ENCODE measurements around the gene MMP28.

Gene MMP28

GRCh38 chr17:35799942-35800341, 4.5 kb upstream of the MMP28 start:
- DNase-seq (ENCODE audit: low read depth) = no peak

- no peak for DNase-seq (ENCODE audit: low read depth)
Observed at GRCh38 chr17:35797918-35798317, 2.5 kb upstream of the MMP28 start.

- no peak for DNase-seq (ENCODE audit: low read depth)
Observed at GRCh38 chr17:35797370-35797769, 1.9 kb upstream of the MMP28 start.

GRCh38 chr17:35796942-35797341, 1.5 kb upstream of the MMP28 start:
- DNase-seq (ENCODE audit: low read depth) = no peak

- DNase-seq (ENCODE audit: low read depth) = no peak
Observed at GRCh38 chr17:35795871-35796265, 427 bp upstream of the MMP28 start.

- no peak for DNase-seq (ENCODE audit: low read depth)
Observed at GRCh38 chr17:35793257-35793656, 2.2 kb downstream of the MMP28 start.

- no peak for DNase-seq (ENCODE audit: low read depth)
Observed at GRCh38 chr17:35791681-35792350, 3.6 kb downstream of the MMP28 start.

- DNase-seq (ENCODE audit: low read depth) = no peak
Observed at GRCh38 chr17:35790841-35791240, 4.6 kb downstream of the MMP28 start.

GRCh38 chr17:35788477-35789368, 6.7 kb downstream of the MMP28 start:
- DNase-seq (ENCODE audit: low read depth) = no peak

GRCh38 chr17:35786941-35787432, 8.5 kb downstream of the MMP28 start:
- DNase-seq (ENCODE audit: low read depth) = no peak

- DNase-seq (ENCODE audit: low read depth) = no peak
Observed at GRCh38 chr17:35784895-35785294, 10.5 kb downstream of the MMP28 start.

GRCh38 chr17:35780950-35781349, 14.5 kb downstream of the MMP28 start:
- no peak for DNase-seq (ENCODE audit: low read depth)

GRCh38 chr17:35778641-35779196, 16.7 kb downstream of the MMP28 start:
- DNase-seq (ENCODE audit: low read depth) = no peak

GRCh38 chr17:35775583-35775982, 19.9 kb downstream of the MMP28 start:
- no peak for DNase-seq (ENCODE audit: low read depth)

- no peak for DNase-seq (ENCODE audit: low read depth)
Observed at GRCh38 chr17:35775039-35775438, 20.4 kb downstream of the MMP28 start.

- no peak for DNase-seq (ENCODE audit: low read depth)
Observed at GRCh38 chr17:35774499-35774898, 20.9 kb downstream of the MMP28 start.

- DNase-seq (ENCODE audit: low read depth) = no peak
Observed at GRCh38 chr17:35773679-35774425, 21.6 kb downstream of the MMP28 start.

GRCh38 chr17:35773129-35773528, 22.3 kb downstream of the MMP28 start:
- no peak for DNase-seq (ENCODE audit: low read depth)

- no peak for DNase-seq (ENCODE audit: low read depth)
Observed at GRCh38 chr17:35769895-35770486, 25.4 kb downstream of the MMP28 start.

- DNase-seq (ENCODE audit: low read depth) = no peak
Observed at GRCh38 chr17:35768797-35769196, 26.6 kb downstream of the MMP28 start.

- no peak for DNase-seq (ENCODE audit: low read depth)
Observed at GRCh38 chr17:35766903-35767510, 28.4 kb downstream of the MMP28 start.

Data from HS-5 (cell line).